H1 (cell line): ENCODE measurements around the gene NCEH1. TPM values are rescaled to one million over a fixed set of nuclear protein-coding genes. Genes with fewer than 3 reads are reported as not detected.

Source experiments
- CTCF ChIA-PET: fragments of 300-600 bp; sonication (Branson Sonifier 250); formaldehyde crosslinking; loops from one replicate; lab custom pipeline; 2021; ENCODE audit not compliant: partially characterized antibody; lab: Charles Lee
- POLR2A ChIA-PET: fragments of 300-600 bp; sonication (Branson Sonifier 250); formaldehyde crosslinking; loops from one replicate; lab custom pipeline; 2021; ENCODE audit warnings: inconsistent platforms; ENCODE audit not compliant: partially characterized antibody; lab: Charles Lee
- DNase-seq, 2 experiments: peaks; one replicate each; pipeline versions ENCODE4 v3.0.0 to v3.0.0-alpha.2; 2010 to 2022; ENCODE audit warnings: low spot score in 2 of 2, low read depth in 1 of 2, mixed read lengths in 1 of 2
- FAIRE-seq: peaks from 2 replicates; lab custom pipeline; 2011; peaks lifted over from hg19 to GRCh38; lab: Jason Lieb, UNC
- H2AFZ ChIP-seq: 2 replicates; pipeline ENCODE4 v1.8.1; 2012; ENCODE audit warnings: low read length, inconsistent platforms
- H2AK5ac ChIP-seq: 2 replicates; pipeline ENCODE4 v1.6.1; 2013; ENCODE audit warnings: low read depth, low read length
- H2BK120ac ChIP-seq: replicated peaks from 2 replicates; pipeline ENCODE3; 2013; ENCODE audit warnings: low read depth, low read length, inconsistent platforms
- H2BK12ac ChIP-seq: 2 replicates; pipeline ENCODE4 v1.6.1; 2013; ENCODE audit warnings: low read depth, low read length
- H2BK15ac ChIP-seq: 2 replicates; pipeline ENCODE4 v1.6.1; 2013; ENCODE audit warnings: low read length
- H2BK20ac ChIP-seq: 2 replicates; pipeline ENCODE4 v1.6.1; 2013; ENCODE audit warnings: low read length
- H2BK5ac ChIP-seq: 2 replicates; pipeline ENCODE4 v1.6.1; 2013; ENCODE audit warnings: low read depth, low read length
- H3K14ac ChIP-seq: 2 replicates; pipeline ENCODE4 v1.6.1; 2013; ENCODE audit warnings: inconsistent platforms; ENCODE audit not compliant: insufficient read length
- H3K18ac ChIP-seq: 2 replicates; pipeline ENCODE4 v1.6.1; 2013; ENCODE audit warnings: low read length; ENCODE audit errors: extremely low read depth
- H3K23ac ChIP-seq: 2 replicates; pipeline ENCODE4 v1.6.1; 2013; ENCODE audit warnings: inconsistent platforms; ENCODE audit not compliant: insufficient read length
- H3K23me2 ChIP-seq: 2 replicates; pipeline ENCODE4 v1.6.1; 2013; ENCODE audit warnings: low read depth, low read length
- H3K27ac ChIP-seq: 2 replicates; pipeline ENCODE4 v1.6.1; 2011; ENCODE audit warnings: low read depth, low read length, inconsistent platforms
- H3K27me3 ChIP-seq, 4 experiments: replicated peaks in 1 of 4; 1 replicate in 1 of 4; 2 replicates in 3 of 4; pipeline versions ENCODE4 v1.6.1 to v1.8.1; 2011 to 2013; ENCODE audit warnings: low read length in 3 of 4, mild to moderate bottlenecking in 3 of 4, inconsistent platforms in 2 of 4, mixed read lengths in 2 of 4, moderate library complexity in 1 of 4; ENCODE audit not compliant: control insufficient read depth in 3 of 4, insufficient read depth in 3 of 4; ENCODE audit errors: extremely low read depth in 1 of 4
- H3K36me3 ChIP-seq, 4 experiments: 2 replicates each; pipeline versions ENCODE4 v1.6.1 to v1.8.1; 2011 to 2013; ENCODE audit warnings: mild to moderate bottlenecking in 4 of 4, low read length in 3 of 4, moderate library complexity in 2 of 4, control low read depth in 1 of 4, inconsistent platforms in 1 of 4; ENCODE audit not compliant: insufficient read depth in 4 of 4, control insufficient read depth in 2 of 4
- H3K4ac ChIP-seq: replicated peaks from 2 replicates; pipeline ENCODE3; 2013; ENCODE audit warnings: low read length, low read depth, mixed read lengths, inconsistent platforms; ENCODE audit not compliant: insufficient read length
- H3K4me1 ChIP-seq, 4 experiments: replicated peaks in 1 of 4; 1 replicate in 1 of 4; 2 replicates in 3 of 4; pipeline versions ENCODE4 v1.6.1 to v1.8.1; 2011 to 2013; ENCODE audit warnings: low read length in 3 of 4, inconsistent platforms in 2 of 4, mixed read lengths in 1 of 4; ENCODE audit not compliant: insufficient read depth in 4 of 4, control insufficient read depth in 3 of 4
- H3K4me2 ChIP-seq, 2 experiments: 2 replicates each; pipeline versions ENCODE4 v1.6.1 to v1.8.1; 2011 to 2013; ENCODE audit warnings: low read depth in 2 of 2, low read length in 2 of 2, control low read depth in 1 of 2, inconsistent platforms in 1 of 2, mild to moderate bottlenecking in 1 of 2; ENCODE audit not compliant: insufficient read depth in 1 of 2
- H3K4me3 ChIP-seq, 4 experiments: fragments of 200-600, 300-600 bp in 1 of 4; sonication (generic), shearing (Covaris generic), sonication (Bioruptor Twin) in 1 of 4; 2 replicates each; pipeline versions ENCODE4 v1.5.1 to v1.8.1; 2011 to 2016; ENCODE audit warnings: low read length in 4 of 4, low read depth in 3 of 4, control low read depth in 2 of 4, inconsistent platforms in 2 of 4, mild to moderate bottlenecking in 2 of 4, mixed read lengths in 1 of 4, moderate library complexity in 1 of 4; ENCODE audit not compliant: insufficient read depth in 2 of 4; ENCODE audit errors: extremely low read depth in 1 of 4
- H3K56ac ChIP-seq: replicated peaks from 2 replicates; pipeline ENCODE3; 2013; ENCODE audit warnings: low read depth, mild to moderate bottlenecking, mixed read lengths, low read length, inconsistent platforms; ENCODE audit not compliant: insufficient read length
- H3K79me1 ChIP-seq: 2 replicates; pipeline ENCODE4 v1.6.1; 2013; ENCODE audit warnings: low read depth, low read length, control low read depth
- H3K79me2 ChIP-seq, 2 experiments: 2 replicates each; pipeline versions ENCODE4 v1.6.1 to v1.8.1; 2012 to 2013; ENCODE audit warnings: low read length in 2 of 2, mild to moderate bottlenecking in 2 of 2, inconsistent platforms in 1 of 2; ENCODE audit not compliant: insufficient read depth in 2 of 2, control insufficient read depth in 1 of 2
- H3K9ac ChIP-seq, 4 experiments: replicated peaks in 1 of 4; 1 replicate in 1 of 4; 2 replicates in 3 of 4; pipeline versions ENCODE4 v1.6.1 to v1.8.1; 2011 to 2013; ENCODE audit warnings: low read depth in 3 of 4, low read length in 3 of 4, control low read depth in 2 of 4, mild to moderate bottlenecking in 2 of 4, moderate library complexity in 2 of 4, inconsistent platforms in 1 of 4; ENCODE audit errors: extremely low read depth in 1 of 4
- H3K9me3 ChIP-seq, 2 experiments: 2 replicates each; pipeline versions ENCODE4 v1.6.1 to v1.8.1; 2012 to 2013; ENCODE audit warnings: mild to moderate bottlenecking in 2 of 2, moderate library complexity in 2 of 2, control low read depth in 1 of 2, inconsistent platforms in 1 of 2, low read depth in 1 of 2, low read length in 1 of 2, mixed read lengths in 1 of 2; ENCODE audit not compliant: insufficient read depth in 2 of 2
- H4K20me1 ChIP-seq, 2 experiments: replicated peaks in 1 of 2; 2 replicates each; pipeline versions ENCODE3 to v1.8.1; 2011 to 2013; ENCODE audit warnings: inconsistent platforms in 2 of 2, low read length in 2 of 2, mild to moderate bottlenecking in 1 of 2; ENCODE audit not compliant: insufficient read depth in 2 of 2, control insufficient read depth in 1 of 2
- H4K5ac ChIP-seq: 2 replicates; pipeline ENCODE4 v1.6.1; 2013; ENCODE audit warnings: low read length, low read depth, mixed read lengths, inconsistent platforms; ENCODE audit not compliant: insufficient read length
- H4K8ac ChIP-seq: 2 replicates; pipeline ENCODE4 v1.8.0; 2013; ENCODE audit warnings: mild to moderate bottlenecking, moderate library complexity, low read length, inconsistent platforms; ENCODE audit not compliant: insufficient read depth; ENCODE audit errors: extremely low read depth
- H4K91ac ChIP-seq: replicated peaks from 2 replicates; pipeline ENCODE3; 2013; ENCODE audit warnings: low read length, mixed read lengths, inconsistent platforms; ENCODE audit not compliant: insufficient read length
- EP300 ChIP-seq, 2 experiments: IDR thresholded peaks; 1 replicate in 1 of 2; 2 replicates in 1 of 2; pipeline ENCODE4 v1.6.1; 2011 to 2012; ENCODE audit warnings: low read depth in 2 of 2, low read length in 2 of 2, mild to moderate bottlenecking in 2 of 2, borderline replicate concordance in 1 of 2, inconsistent platforms in 1 of 2, moderate library complexity in 1 of 2
- GTF2F1 ChIP-seq: IDR thresholded peaks from 2 replicates; pipeline ENCODE4 v1.6.1; 2012; ENCODE audit warnings: low read depth, low read length, improper control_type of control experiment, borderline replicate concordance
- KDM4A ChIP-seq: IDR thresholded peaks from one replicate; pipeline ENCODE4 v1.7.1; 2012; ENCODE audit warnings: low read depth, mild to moderate bottlenecking, moderate library complexity, low read length, inconsistent platforms; ENCODE audit not compliant: severe bottlenecking
- RAD21 ChIP-seq, 2 experiments: IDR thresholded peaks in 1 of 2; conservative IDR thresholded peaks in 1 of 2; 2 replicates each; pipeline ENCODE4 v1.6.1; 2011; ENCODE audit warnings: low read depth in 2 of 2, low read length in 2 of 2, improper control_type of control experiment in 1 of 2, inconsistent platforms in 1 of 2, mild to moderate bottlenecking in 1 of 2, moderate library complexity in 1 of 2
- polyA plus RNA-seq, 7 experiments: library from polyadenylated mRNA; depleted of rRNA in 3 of 7; stranded (reverse) in 5 of 7; unstranded in 2 of 7; fragments of >200 nt in 5 of 7; fragments of 200-250 nt in 2 of 7; gene quantifications; 1 replicate in 5 of 7; 2 replicates in 1 of 7; 4 replicates in 1 of 7; pipeline versions ENCODE4 v1.2.1 to v1.2.3, GENCODE V29; 2011 to 2013; ENCODE audit warnings: missing spikeins in 2 of 7, mixed read lengths in 2 of 7
- total RNA-seq: library from RNA; stranded (reverse); fragmentation: NEBNext Ultra II Directional; extraction: Animal tissue kit (Norgen Biotek cat#: 25700); gene quantifications from 2 replicates; pipeline ENCODE4 v1.2.1, GENCODE V29; 2021

Gene NCEH1
- total and polyA plus RNA-seq, 2 of the 8 experiments (the other 6 are each of a cell fraction or from before 2014, with no cell fraction given): 2.2 to 6.4 TPM

DNA sequence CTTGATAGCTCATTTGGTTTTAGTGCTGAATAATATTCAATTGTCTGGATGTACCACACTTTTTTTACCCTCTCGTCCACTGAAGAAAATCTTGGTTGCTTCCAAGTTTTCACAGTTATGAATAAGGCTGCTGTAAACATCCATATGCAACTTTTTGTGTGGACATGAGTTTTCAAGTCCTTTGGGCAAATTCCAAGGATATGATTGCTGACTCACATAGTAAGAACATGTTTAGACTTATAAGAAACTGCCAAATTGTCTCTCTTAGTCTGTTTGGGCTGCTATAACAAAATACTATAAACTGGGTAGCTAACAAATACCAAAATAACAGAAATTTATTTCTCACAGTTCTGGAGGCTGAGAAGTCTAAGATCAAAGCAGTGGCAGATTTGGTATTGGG is 128.2 kb downstream of the NCEH1 start (continued):
- no peak for TF ChIP-seq GTF2F1

GRCh38 chr3:172581757-172582166 is 129.1 kb downstream of the NCEH1 start:
- Histone ChIP-seq H3K23me2 (no peaks in the 10 kb centered on the region), H2BK20ac (no peak overlapping the region), H2BK12ac (no peak overlapping the region), H2BK15ac (no peak overlapping the region), H3K36me3 (no peaks in the 10 kb centered on the region), H3K79me2 (no peaks in the 10 kb centered on the region), H3K14ac (no peak overlapping the region), H3K27me3 (no peaks in the 10 kb centered on the region), H3K4me1 (no peaks in the 10 kb centered on the region), H4K8ac (no peak overlapping the region), H3K9me3 (no peaks in the 10 kb centered on the region), H3K18ac (no peak overlapping the region), H3K23ac (no peak overlapping the region), H4K91ac (no peak overlapping the region), H3K4me3 (no peak overlapping the region), H3K9ac (no peak overlapping the region), H2AFZ (no peak overlapping the region), H3K79me1 (no peaks in the 10 kb centered on the region), H2AK5ac (no peak overlapping the region), H3K4ac (no peak overlapping the region), H4K5ac (no peak overlapping the region), H4K20me1 (no peaks in the 10 kb centered on the region), H3K56ac (no peak overlapping the region), H2BK5ac (no peak overlapping the region), H3K27ac (no peak overlapping the region), H3K4me2 (no peak overlapping the region), H2BK120ac (no peak overlapping the region)
- TF ChIP-seq KDM4A: no peak
- no peak for TF ChIP-seq EP300 (IDR thresholded peaks at IDR 0.05; ENCODE audit: borderline replicate concordance in 1 of 2, low read depth in 2 of 2, low read length in 2 of 2)
- no peak for TF ChIP-seq RAD21 (IDR thresholded peaks at IDR 0.05 in 1 of 2, conservative IDR thresholded peaks at IDR 0.05 in 1 of 2; ENCODE audit: low read depth in 2 of 2, low read length in 2 of 2)
- FAIRE-seq: no peak
- CTCF ChIA-PET: interaction anchor here (1.1 kb wide), 1 partner anchor 85 kb away, joined by 4 read pairs; no protein-coding TSS in a partner anchor
- no peak for DNase-seq
- POLR2A ChIA-PET: no interaction called here
